CD14-positive monocyte (primary cell): ENCODE data around the gene NCMAP. TPM values are rescaled to one million over a fixed set of nuclear protein-coding genes. Genes with fewer than 3 reads are reported as not detected.
A peak's percentile ranks its signal among the peaks of the same experiment; 100 is the strongest.

Experiments used
- DNase-seq, 3 donors: peaks; one replicate each; pipeline ENCODE4 v3.0.0-alpha.2; 2011 to 2022
- H2AFZ ChIP-seq: 2 replicates; pipeline ENCODE4 v1.6.0; 2012; ENCODE audit warnings: mild to moderate bottlenecking, low read depth, low read length, inconsistent platforms; ENCODE audit not compliant: insufficient read depth, poor library complexity, severe bottlenecking
- H3K27ac ChIP-seq, 2 donors: 1 replicate in 1 of 2; 2 replicates in 1 of 2; pipeline ENCODE4 v1.5.1; 2012 to 2013; ENCODE audit warnings: low read length in 2 of 2, control low read depth in 1 of 2, inconsistent platforms in 1 of 2, low read depth in 1 of 2, mild to moderate bottlenecking in 1 of 2
- H3K27me3 ChIP-seq, 2 donors: one replicate each; pipeline versions ENCODE4 v1.6.0 to v1.6.1; 2011 to 2013; ENCODE audit warnings: low read length in 2 of 2; ENCODE audit not compliant: control insufficient read depth in 2 of 2, insufficient read depth in 2 of 2
- H3K36me3 ChIP-seq, 2 donors: replicated peaks in 1 of 2; 1 replicate in 1 of 2; 2 replicates in 1 of 2; pipeline versions ENCODE4 v1.5.1 to v1.6.1; 2012 to 2013; ENCODE audit warnings: low read length in 2 of 2, control low read depth in 1 of 2, inconsistent platforms in 1 of 2, mild to moderate bottlenecking in 1 of 2; ENCODE audit not compliant: insufficient read depth in 2 of 2, control insufficient read depth in 1 of 2
- H3K4me1 ChIP-seq, 2 donors: 1 replicate in 1 of 2; 2 replicates in 1 of 2; pipeline versions ENCODE4 v1.5.1 to v1.6.1; 2012 to 2013; ENCODE audit warnings: low read length in 2 of 2, control low read depth in 1 of 2, inconsistent platforms in 1 of 2, mild to moderate bottlenecking in 1 of 2, moderate library complexity in 1 of 2; ENCODE audit not compliant: insufficient read depth in 2 of 2, control insufficient read depth in 1 of 2
- H3K4me2 ChIP-seq: replicated peaks from 2 replicates; pipeline ENCODE3; 2012; ENCODE audit warnings: low read length, moderate library complexity, mild to moderate bottlenecking; ENCODE audit not compliant: poor library complexity, severe bottlenecking; ENCODE audit errors: extremely low read depth
- H3K4me3 ChIP-seq, 3 experiments: fragments of 200-600 bp in 1 of 3; sonication (generic) in 1 of 3; replicated peaks in 1 of 3; 1 replicate in 2 of 3; 2 replicates in 1 of 3; pipeline ENCODE4 v1.5.1; 2011 to 2013; ENCODE audit warnings: low read length in 3 of 3, mild to moderate bottlenecking in 3 of 3, control low read depth in 2 of 3, low read depth in 2 of 3, inconsistent platforms in 1 of 3, moderate library complexity in 1 of 3
- H3K79me2 ChIP-seq: 2 replicates; pipeline ENCODE4 v1.6.0; 2012; ENCODE audit warnings: mild to moderate bottlenecking, control low read depth, inconsistent platforms, low read length, moderate library complexity; ENCODE audit not compliant: insufficient read depth
- H3K9ac ChIP-seq: 2 replicates; pipeline ENCODE4 v1.6.0; 2017; ENCODE audit warnings: low read length, mild to moderate bottlenecking; ENCODE audit not compliant: insufficient read depth, poor library complexity, severe bottlenecking
- H3K9me3 ChIP-seq, 2 donors: replicated peaks in 1 of 2; 1 replicate in 1 of 2; 2 replicates in 1 of 2; pipeline versions ENCODE4 v1.5.1 to v1.6.1; 2012 to 2013; ENCODE audit warnings: low read length in 2 of 2, control low read depth in 1 of 2; ENCODE audit not compliant: control insufficient read depth in 1 of 2, insufficient read depth in 1 of 2
- H4K20me1 ChIP-seq: 2 replicates; pipeline ENCODE4 v1.6.0; 2012; ENCODE audit warnings: mild to moderate bottlenecking, low read length, control low read depth, moderate library complexity; ENCODE audit not compliant: insufficient read depth
- H3K27ac Mint-ChIP-seq, 7 donors: one replicate each; pipeline ENCODE4 v1.8.0; 2020; ENCODE audit warnings: mild to moderate bottlenecking in 7 of 7, mixed read lengths in 7 of 7, moderate library complexity in 6 of 7, inconsistent platforms in 2 of 7
- H3K27me3 Mint-ChIP-seq, 3 donors: one replicate each; pipeline ENCODE4 v1.8.0; 2021 to 2022; ENCODE audit warnings: low read depth in 3 of 3, mild to moderate bottlenecking in 3 of 3, mixed read lengths in 3 of 3, moderate library complexity in 3 of 3, inconsistent platforms in 1 of 3
- H3K36me3 Mint-ChIP-seq, 2 donors: one replicate each; pipeline ENCODE4 v1.8.0; 2020; ENCODE audit warnings: mixed read lengths in 2 of 2, inconsistent platforms in 1 of 2, mild to moderate bottlenecking in 1 of 2
- H3K4me1 Mint-ChIP-seq: one replicate; pipeline ENCODE4 v1.8.0; 2020; ENCODE audit warnings: mild to moderate bottlenecking, mixed read lengths
- H3K4me3 Mint-ChIP-seq, 2 donors: one replicate each; pipeline ENCODE4 v1.8.0; 2020; ENCODE audit warnings: mild to moderate bottlenecking in 2 of 2, mixed read lengths in 2 of 2, moderate library complexity in 1 of 2
- H3K9me3 Mint-ChIP-seq, 7 donors: one replicate each; pipeline ENCODE4 v1.8.0; 2020 to 2022; ENCODE audit warnings: mixed read lengths in 7 of 7, mild to moderate bottlenecking in 6 of 7, moderate library complexity in 6 of 7, inconsistent platforms in 2 of 7
- CTCF ChIP-seq: fragments of 200-600 bp; IDR thresholded peaks from one replicate; pipeline ENCODE4 v1.8.0; 2022; ENCODE audit warnings: antibody characterized with exemption, mild to moderate bottlenecking
- WGBS: methylation state at CpG from one replicate; pipeline ENCODE4 v1.1.5; 2013; ENCODE audit warnings: missing lambda C conversion rate; ENCODE audit not compliant: insufficient coverage; 5-methylcytosine and 5-hydroxymethylcytosine counted together
- intact Hi-C, 2 donors: fragments of 100-400 bp; cut with micrococcal nuclease; formaldehyde crosslinking; loops; one replicate each; pipeline versions ENCODE4 v1.15.0 to v1.15.1; 2023
- polyA plus RNA-seq, 3 donors: library from polyadenylated mRNA; depleted of rRNA in 1 of 3; unstranded in 2 of 3; stranded (reverse) in 1 of 3; fragments of 300-500 nt in 2 of 3; fragments of >200 nt in 1 of 3; fragmentation: Illumina TruSeq in 2 of 3; gene quantifications; 1 replicate in 2 of 3; 2 replicates in 1 of 3; pipeline ENCODE4 v1.2.3, GENCODE V29; 2012 to 2021

The NCMAP gene
- polyA plus RNA-seq, 3 donors, result not detected

GRCh38 chr1:24553931-24554330 lies 2.0 kb upstream of the NCMAP start:
- Histone ChIP-seq H3K4me3 (no peak overlapping the region), H4K20me1 (no peaks in the 10 kb centered on the region), H3K4me1 (peaks cover 3 to 16% of the 10 kb centered on the region in 2 donors), H3K36me3 (no peaks in the 10 kb centered on the region), H3K79me2 (no peaks in the 10 kb centered on the region), H3K27me3 (peaks cover 26 to 49% of the 10 kb centered on the region in 2 donors), H3K9me3 (peaks cover 0 to 8% of the 10 kb centered on the region in 2 donors), H3K27ac (no peak overlapping the region), H3K4me2 (no peak overlapping the region), H2AFZ (no peak overlapping the region), H3K9ac (no peak overlapping the region)
- no peak for DNase-seq
- no peak for TF ChIP-seq CTCF
- peaks cover 0 to 8% (median 3%) of the 10 kb centered on the region in 7 donors for H3K9me3 Mint-ChIP-seq
- peaks cover 0 to 3% of the 10 kb centered on the region in 2 donors for H3K36me3 Mint-ChIP-seq
- peak overlapping the region in 1 of 2 donors; percentile 39 for H3K4me3 Mint-ChIP-seq
- intact Hi-C loops, result no loop called here
- peaks cover 16% of the 10 kb centered on the region for H3K4me1 Mint-ChIP-seq
- H3K27ac Mint-ChIP-seq, result no peak overlapping the region
- H3K27me3 Mint-ChIP-seq, result peaks cover 49 to 74% (median 52%) of the 10 kb centered on the region in 3 donors
- 100% methylated on average over 2 of the region's 3 CpGs for WGBS

- H3K36me3 ChIP-seq, result no peaks in the 10 kb centered on the region
- peaks cover 0 to 3% of the 10 kb centered on the region in 2 donors for H3K36me3 Mint-ChIP-seq
- peaks cover 22% of the 10 kb centered on the region for H3K4me1 Mint-ChIP-seq
- H3K79me2 ChIP-seq, result no peaks in the 10 kb centered on the region
- H3K9me3 ChIP-seq, result peaks cover 0 to 8% of the 10 kb centered on the region in 2 donors
- no peak overlapping the region for H3K9ac ChIP-seq
- H3K4me2 ChIP-seq, result no peak overlapping the region
- H3K4me3 ChIP-seq, result no peak overlapping the region
- no peak overlapping the region for H3K27ac ChIP-seq
- no peak for TF ChIP-seq CTCF
- peaks cover 0 to 8% (median 3%) of the 10 kb centered on the region in 7 donors for H3K9me3 Mint-ChIP-seq
- H3K27me3 ChIP-seq, result peaks cover 26 to 49% of the 10 kb centered on the region in 2 donors
- WGBS, result 100% methylated on average over 4 of the region's 4 CpGs
- no peak overlapping the region for H3K27ac Mint-ChIP-seq
- no peak for DNase-seq
- intact Hi-C loops, result no loop called here
- peaks cover 42 to 69% (median 47%) of the 10 kb centered on the region in 3 donors for H3K27me3 Mint-ChIP-seq
- peak overlapping the region in 1 of 2 donors; percentile 83 for H3K4me3 Mint-ChIP-seq
- H4K20me1 ChIP-seq, result no peaks in the 10 kb centered on the region
- no peak overlapping the region for H2AFZ ChIP-seq
- H3K4me1 ChIP-seq, result peaks cover 6 to 23% of the 10 kb centered on the region in 2 donors
Measured at GRCh38 chr1:24554714-24555113, 1.2 kb upstream of the NCMAP start.
